Activated CD4-positive, CD25-positive, alpha-beta regulatory T cell treated with anti-CD3 and anti-CD28 coated beads, Interleukin-2, amount 50 U/mL, for 16 hours (primary cell): ENCODE measurements around the gene INMT.

Experiments used
- DNase-seq: peaks from one replicate; pipeline ENCODE4 v3.0.0-alpha.2; 2020; ENCODE audit warnings: low read depth, low spot score

The INMT gene

GRCh38 chr7:30752484-30752883 is 549 bp downstream of the INMT start:
- no peak for DNase-seq

- DNase-seq: no peak
Observed at GRCh38 chr7:30752979-30753378, 1.0 kb downstream of the INMT start.

- DNase-seq: no peak
Observed at GRCh38 chr7:30754315-30754877, 2.5 kb downstream of the INMT start.

- no peak for DNase-seq
Observed at GRCh38 chr7:30755384-30756154, 3.6 kb downstream of the INMT start.

- DNase-seq: no peak
Observed at GRCh38 chr7:30757342-30757692, 5.4 kb downstream of the INMT start.

- DNase-seq: no peak
Observed at GRCh38 chr7:30760514-30761213, 8.7 kb downstream of the INMT start.

GRCh38 chr7:30761214-30762156 is 9.6 kb downstream of the INMT start:
- no peak for DNase-seq

GRCh38 chr7:30764030-30764975 is 12.4 kb downstream of the INMT start:
- no peak for DNase-seq

- no peak for DNase-seq
Observed at GRCh38 chr7:30765408-30765807, 13.5 kb downstream of the INMT start.

- no peak for DNase-seq
Observed at GRCh38 chr7:30770845-30771173, 18.9 kb downstream of the INMT start.

- DNase-seq: peak; percentile 36
Observed at GRCh38 chr7:30771174-30771879, 19.4 kb downstream of the INMT start, which contains the start of gene MINDY4. MINDY4 (plus strand) TSS chr7:30771417; CDS start chr7:30771494, 77 bp downstream.

GRCh38 chr7:30771880-30772425 is 20.0 kb downstream of the INMT start:
- no peak for DNase-seq

GRCh38 chr7:30772984-30773383 is 21.0 kb downstream of the INMT start:
- DNase-seq: no peak

GRCh38 chr7:30775992-30776391 is 24.1 kb downstream of the INMT start:
- no peak for DNase-seq

GRCh38 chr7:30776971-30777370 is 25.0 kb downstream of the INMT start:
- no peak for DNase-seq

- DNase-seq: no peak
Observed at GRCh38 chr7:30778255-30779025, 26.5 kb downstream of the INMT start.

- no peak for DNase-seq
Observed at GRCh38 chr7:30779574-30779973, 27.6 kb downstream of the INMT start.

- DNase-seq: no peak
Observed at GRCh38 chr7:30780941-30781340, 29.0 kb downstream of the INMT start.

- DNase-seq: no peak
Observed at GRCh38 chr7:30782690-30783089, 30.8 kb downstream of the INMT start.
